Esophagus muscularis mucosa (tissue), 4 donors: ENCODE results near the gene PEX26. TPM values are rescaled to one million over a fixed set of nuclear protein-coding genes. Genes with fewer than 3 reads are reported as not detected.

ENCODE experiments used
- DNase-seq: peaks from one replicate; pipeline ENCODE4 v3.0.0-alpha.2; 2017; ENCODE audit errors: extremely low spot score
- H3K27ac ChIP-seq, 4 donors: fragments of 200-600 bp; sonication (generic); replicated peaks in 1 of 4; 1 replicate in 3 of 4; 2 replicates in 1 of 4; pipeline ENCODE4 v1.5.1; 2016 to 2019; ENCODE audit warnings: mild to moderate bottlenecking in 1 of 4
- H3K27me3 ChIP-seq, 4 donors: fragments of 200-600 bp; sonication (generic); one replicate each; pipeline versions ENCODE4 v1.5.1 to v1.6.0; 2016 to 2019
- H3K36me3 ChIP-seq, 4 donors: fragments of 200-600 bp; sonication (generic); one replicate each; pipeline ENCODE4 v1.5.1; 2016 to 2019
- H3K4me1 ChIP-seq, 4 donors: fragments of 200-600 bp; sonication (generic); one replicate each; pipeline ENCODE4 v1.5.1; 2016 to 2019
- H3K4me3 ChIP-seq, 4 donors: fragments of 200-600 bp; sonication (generic); 1 replicate in 2 of 4; 2 replicates in 2 of 4; pipeline ENCODE4 v1.5.1; 2016 to 2019; ENCODE audit warnings: mild to moderate bottlenecking in 4 of 4, moderate library complexity in 1 of 4
- H3K9me3 ChIP-seq, 4 donors: fragments of 200-600 bp; sonication (generic); 1 replicate in 3 of 4; 2 replicates in 1 of 4; pipeline ENCODE4 v1.5.1; 2016 to 2019
- EP300 ChIP-seq: sonication (generic); formaldehyde crosslinking; IDR thresholded peaks from one replicate; pipeline ENCODE4 v1.6.1; 2017; ENCODE audit warnings: antibody characterized with exemption
- POLR2A ChIP-seq: fragments of 450-650 bp; IDR thresholded peaks from one replicate; pipeline ENCODE4 v1.6.1; 2017; ENCODE audit warnings: antibody characterized with exemption, moderate library complexity, mild to moderate bottlenecking, low read depth
- POLR2AphosphoS5 ChIP-seq, 2 donors: sonication (generic); formaldehyde crosslinking; IDR thresholded peaks; one replicate each; pipeline ENCODE4 v1.6.1; 2017; ENCODE audit warnings: antibody characterized with exemption in 2 of 2
- WGBS: methylation state at CpG from one replicate; pipeline ENCODE4 v1.1.5; 2018; 5-methylcytosine and 5-hydroxymethylcytosine counted together
- intact Hi-C: fragments of 100-400 bp; cut with DNase I; formaldehyde crosslinking; loops from one replicate; pipeline ENCODE4 v1.15.1; 2023
- total RNA-seq, 4 donors: library from RNA; depleted of rRNA; stranded (reverse); fragments of >200 nt; gene quantifications; one replicate each; pipeline versions ENCODE4 v1.1.0 to v1.2.1, GENCODE V29; 2016
- TF ChIP-seq, protein P1 (sequence below), 3 experiments: fragments of 200-600 bp in 2 of 3; fragments of 450-650 bp in 1 of 3; sonication (generic) in 2 of 3; IDR thresholded peaks; one replicate each; pipeline ENCODE4 v1.5.1; 2017 to 2019; ENCODE audit warnings: antibody characterized with exemption in 3 of 3, mild to moderate bottlenecking in 2 of 3, moderate library complexity in 1 of 3

Gene PEX26
- total RNA-seq, 4 donors from 2014 or later = 19.7 to 54.2 (median 33.6) TPM

GRCh38 chr22:18065256-18065655, 12.5 kb upstream of the PEX26 start:
- no peak for DNase-seq
- Histone ChIP-seq H3K4me3 (no peak overlapping the region), H3K36me3 (no peaks in the 10 kb centered on the region), H3K9me3 (no peaks in the 10 kb centered on the region), H3K27ac (peak overlapping the region in 1 of 4 donors; percentile 94), H3K27me3 (peaks cover 0 to 4% (median 0%) of the 10 kb centered on the region in 4 donors), H3K4me1 (peaks cover 9 to 78% (median 51%) of the 10 kb centered on the region in 4 donors)
- intact Hi-C loops = loop anchor here (5.0 kb wide), 1 partner anchor 33 kb away; no protein-coding TSS in a partner anchor
- no peak for TF ChIP-seq EP300
- TF ChIP-seq POLR2A = no peak
- TF ChIP-seq, protein P1, sequence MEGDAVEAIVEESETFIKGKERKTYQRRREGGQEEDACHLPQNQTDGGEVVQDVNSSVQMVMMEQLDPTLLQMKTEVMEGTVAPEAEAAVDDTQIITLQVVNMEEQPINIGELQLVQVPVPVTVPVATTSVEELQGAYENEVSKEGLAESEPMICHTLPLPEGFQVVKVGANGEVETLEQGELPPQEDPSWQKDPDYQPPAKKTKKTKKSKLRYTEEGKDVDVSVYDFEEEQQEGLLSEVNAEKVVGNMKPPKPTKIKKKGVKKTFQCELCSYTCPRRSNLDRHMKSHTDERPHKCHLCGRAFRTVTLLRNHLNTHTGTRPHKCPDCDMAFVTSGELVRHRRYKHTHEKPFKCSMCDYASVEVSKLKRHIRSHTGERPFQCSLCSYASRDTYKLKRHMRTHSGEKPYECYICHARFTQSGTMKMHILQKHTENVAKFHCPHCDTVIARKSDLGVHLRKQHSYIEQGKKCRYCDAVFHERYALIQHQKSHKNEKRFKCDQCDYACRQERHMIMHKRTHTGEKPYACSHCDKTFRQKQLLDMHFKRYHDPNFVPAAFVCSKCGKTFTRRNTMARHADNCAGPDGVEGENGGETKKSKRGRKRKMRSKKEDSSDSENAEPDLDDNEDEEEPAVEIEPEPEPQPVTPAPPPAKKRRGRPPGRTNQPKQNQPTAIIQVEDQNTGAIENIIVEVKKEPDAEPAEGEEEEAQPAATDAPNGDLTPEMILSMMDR (IDR thresholded peaks at IDR 0.05) = no peak
- TF ChIP-seq POLR2AphosphoS5 (IDR thresholded peaks at IDR 0.05) = no peak
- 72% methylated on average over 5 of the region's 9 CpGs for WGBS

DNA sequence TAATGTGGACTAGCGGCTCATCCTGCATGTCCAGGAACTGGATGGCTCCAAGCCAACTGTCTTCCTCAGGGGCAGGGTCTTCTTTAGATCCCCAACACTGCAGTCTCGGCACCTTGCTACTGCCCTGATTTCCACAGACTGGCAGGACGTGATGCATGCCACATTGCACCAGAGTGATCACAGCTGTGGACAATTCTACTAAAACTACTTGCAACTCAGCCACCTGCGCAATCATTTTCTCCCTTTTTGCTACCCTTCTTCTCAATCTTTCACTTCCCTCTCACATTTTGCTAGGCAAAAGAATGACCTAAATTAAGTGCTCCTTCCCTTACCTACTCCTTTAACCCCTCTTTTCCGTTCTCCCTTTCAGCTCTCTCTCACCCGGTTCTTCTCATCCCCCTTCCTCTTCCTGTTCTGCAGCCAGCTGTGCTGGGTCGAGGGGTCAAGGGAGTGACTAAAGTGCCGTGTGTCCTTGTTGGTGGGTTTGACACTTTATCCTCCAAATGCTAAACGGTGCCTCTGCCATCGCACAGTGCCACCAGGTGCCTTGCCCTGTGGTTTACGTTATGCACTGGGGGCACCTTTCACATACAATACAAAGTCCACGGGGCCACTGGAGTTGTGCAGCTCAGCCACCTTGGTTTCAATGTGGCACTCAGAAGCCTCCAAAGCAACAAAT, 11.5 kb upstream of the PEX26 start:
- intact Hi-C loops = loop anchor here (5.0 kb wide), 1 partner anchor 34 kb away; no protein-coding TSS in a partner anchor
- TF ChIP-seq POLR2A (no peak), EP300 (no peak), POLR2AphosphoS5 (IDR thresholded peaks at IDR 0.05) (no peak)
- TF ChIP-seq, protein P1 (IDR thresholded peaks at IDR 0.05) = no peak
- DNase-seq = no peak
- no peaks in the 10 kb centered on the region for H3K9me3 ChIP-seq
- peak overlapping the region; percentile 86 to 94 (median 89) for H3K27ac ChIP-seq
- H3K4me3 ChIP-seq = no peak overlapping the region
- no peaks in the 10 kb centered on the region for H3K36me3 ChIP-seq
- 54% methylated on average over 12 of the region's 12 CpGs for WGBS
- peaks cover 7 to 71% (median 43%) of the 10 kb centered on the region in 4 donors for H3K4me1 ChIP-seq
- H3K27me3 ChIP-seq = peaks cover 0 to 4% (median 0%) of the 10 kb centered on the region in 4 donors

DNA sequence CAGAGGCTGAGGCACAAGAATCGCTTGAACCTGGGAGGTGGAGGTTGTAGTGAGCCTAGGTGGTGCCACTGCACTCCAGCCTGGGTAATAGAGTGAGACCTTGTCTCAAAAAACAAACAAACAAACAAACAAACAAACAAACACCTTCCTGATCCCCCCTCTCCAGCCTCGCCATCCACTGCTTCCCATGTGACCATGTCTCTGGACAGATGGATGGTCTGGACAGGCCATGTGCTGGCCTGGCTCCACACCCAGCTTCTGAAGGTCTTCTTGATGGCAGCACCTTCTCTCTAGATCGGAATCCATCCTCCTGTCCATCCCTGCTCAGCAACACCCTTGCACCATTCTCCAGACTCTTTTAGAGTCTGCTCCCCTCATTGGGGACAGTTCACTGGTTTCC, 10.7 kb upstream of the PEX26 start:
- TF ChIP-seq, protein P1 (IDR thresholded peaks at IDR 0.05) = no peak
- TF ChIP-seq POLR2A = no peak
- TF ChIP-seq EP300 = no peak
- no peak for TF ChIP-seq POLR2AphosphoS5 (IDR thresholded peaks at IDR 0.05)
- Histone ChIP-seq H3K9me3 (no peaks in the 10 kb centered on the region), H3K4me1 (peaks cover 3 to 63% (median 38%) of the 10 kb centered on the region in 4 donors), H3K27ac (peak overlapping the region; percentile 86 to 94 (median 89)), H3K27me3 (peaks cover 0 to 4% (median 0%) of the 10 kb centered on the region in 4 donors), H3K36me3 (no peaks in the 10 kb centered on the region), H3K4me3 (peak overlapping the region in 1 of 4 donors; percentile 29)
- no peak for DNase-seq
- WGBS = 85% methylated on average over 3 of the region's 3 CpGs
- intact Hi-C loops = loop anchor here (5.0 kb wide), 1 partner anchor 35 kb away; no protein-coding TSS in a partner anchor

- Histone ChIP-seq H3K9me3 (no peaks in the 10 kb centered on the region), H3K27ac (peak overlapping the region; percentile 86 to 94 (median 89)), H3K4me3 (peak overlapping the region; percentile 8 to 29 (median 29)), H3K36me3 (no peaks in the 10 kb centered on the region), H3K4me1 (peaks cover 3 to 56% (median 38%) of the 10 kb centered on the region in 4 donors), H3K27me3 (peaks cover 0 to 4% (median 0%) of the 10 kb centered on the region in 4 donors)
- TF ChIP-seq, protein P1 (IDR thresholded peaks at IDR 0.05) = no peak
- TF ChIP-seq EP300 = peak; percentile 21
- DNase-seq = no peak
- intact Hi-C loops = loop anchor here (5.0 kb wide), 1 partner anchor 35 kb away; no protein-coding TSS in a partner anchor
- 44% methylated on average over 14 of the region's 14 CpGs for WGBS
Measured at GRCh38 chr22:18067548-18068341, 10.0 kb upstream of the PEX26 start.
